GM23248 (cell line): ENCODE results near the gene EBLN2.

Experiments used
- EZH2 ChIP-seq: fragments of 200-600 bp; sonication (generic); IDR thresholded peaks from 2 replicates; pipeline ENCODE4 v1.6.1; 2018; ENCODE audit warnings: antibody characterized with exemption, mild to moderate bottlenecking; ENCODE audit not compliant: insufficient read depth, poor library complexity, severe bottlenecking
- EZH2phosphoT487 ChIP-seq: fragments of 200-600 bp; sonication (generic); IDR thresholded peaks from 2 replicates; pipeline ENCODE4 v1.6.1; 2018; ENCODE audit warnings: antibody characterized with exemption, moderate library complexity, mild to moderate bottlenecking, low read depth; ENCODE audit not compliant: insufficient read depth

DNA sequence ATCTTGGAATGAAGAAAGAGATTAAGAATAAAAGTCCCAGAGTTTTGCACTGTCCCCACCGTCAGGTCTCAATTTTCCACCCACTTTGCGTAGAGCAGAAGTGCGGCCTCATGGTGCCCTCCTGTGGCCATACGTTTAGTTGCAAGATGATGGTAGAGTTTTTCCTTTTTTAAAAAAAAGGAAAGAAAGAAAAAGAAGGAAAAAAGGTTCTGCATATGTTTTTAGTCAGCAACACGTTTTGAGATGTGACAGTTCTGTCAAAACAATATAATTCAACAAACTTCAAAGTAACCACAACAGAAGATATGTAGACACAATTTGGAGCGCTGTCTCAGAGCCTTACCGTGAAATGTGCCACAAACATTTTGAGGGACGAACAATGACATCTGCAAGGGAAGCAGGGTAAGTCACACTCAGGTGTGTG lies 24.6 kb downstream of the EBLN2 start:
- TF ChIP-seq EZH2 (no peak), EZH2phosphoT487 (no peak)
